ENCODE measurements around the gene CST9.

- TF ChIP-seq POLR2A (IDR thresholded peaks at IDR 0.05; ENCODE audit: low read depth), result no peak
- TF ChIP-seq, protein P1, sequence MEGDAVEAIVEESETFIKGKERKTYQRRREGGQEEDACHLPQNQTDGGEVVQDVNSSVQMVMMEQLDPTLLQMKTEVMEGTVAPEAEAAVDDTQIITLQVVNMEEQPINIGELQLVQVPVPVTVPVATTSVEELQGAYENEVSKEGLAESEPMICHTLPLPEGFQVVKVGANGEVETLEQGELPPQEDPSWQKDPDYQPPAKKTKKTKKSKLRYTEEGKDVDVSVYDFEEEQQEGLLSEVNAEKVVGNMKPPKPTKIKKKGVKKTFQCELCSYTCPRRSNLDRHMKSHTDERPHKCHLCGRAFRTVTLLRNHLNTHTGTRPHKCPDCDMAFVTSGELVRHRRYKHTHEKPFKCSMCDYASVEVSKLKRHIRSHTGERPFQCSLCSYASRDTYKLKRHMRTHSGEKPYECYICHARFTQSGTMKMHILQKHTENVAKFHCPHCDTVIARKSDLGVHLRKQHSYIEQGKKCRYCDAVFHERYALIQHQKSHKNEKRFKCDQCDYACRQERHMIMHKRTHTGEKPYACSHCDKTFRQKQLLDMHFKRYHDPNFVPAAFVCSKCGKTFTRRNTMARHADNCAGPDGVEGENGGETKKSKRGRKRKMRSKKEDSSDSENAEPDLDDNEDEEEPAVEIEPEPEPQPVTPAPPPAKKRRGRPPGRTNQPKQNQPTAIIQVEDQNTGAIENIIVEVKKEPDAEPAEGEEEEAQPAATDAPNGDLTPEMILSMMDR (IDR thresholded peaks at IDR 0.05), result no peak
- no peak for TF ChIP-seq POLR2AphosphoS5 (IDR thresholded peaks at IDR 0.05)
These were observed 30.7 kb downstream of the CST9 start for GRCh38 chr20:23574977-23575376.

Measured in esophagus muscularis mucosa (tissue), 3 donors.